ENCODE data around the gene GRAMD1B. TPM values are rescaled to one million over a fixed set of nuclear protein-coding genes. Genes with fewer than 3 reads are reported as not detected.
A peak's percentile ranks its signal among the peaks of the same experiment; 100 is the strongest.

The GRAMD1B gene
- total RNA-seq, 3 donors from 2014 or later: 3.2 to 4.4 (median 4.1) TPM

- Histone ChIP-seq H3K4me3 (no peak overlapping the region), H3K4me1 (ENCODE audit: low read depth) (peaks cover 23% of the 10 kb centered on the region), H3K36me3 (ENCODE audit: low read depth) (no peaks in the 10 kb centered on the region), H3K9me3 (no peaks in the 10 kb centered on the region)
- TF ChIP-seq CTCF (IDR thresholded peaks at IDR 0.05): peak; percentile 42
- intact Hi-C loops (cut with DNase I, micrococcal nuclease): loop anchor here in 1 of 2 donors (2.0 kb wide), 1 partner anchor 71 kb away; no protein-coding TSS in a partner anchor
- peak; percentile 93 for ATAC-seq
- peak in 2 of 3 donors; percentile 63 to 93 for DNase-seq
Measured at GRCh38 chr11:123407130-123407995, 22.7 kb upstream of the GRAMD1B start.

DNA sequence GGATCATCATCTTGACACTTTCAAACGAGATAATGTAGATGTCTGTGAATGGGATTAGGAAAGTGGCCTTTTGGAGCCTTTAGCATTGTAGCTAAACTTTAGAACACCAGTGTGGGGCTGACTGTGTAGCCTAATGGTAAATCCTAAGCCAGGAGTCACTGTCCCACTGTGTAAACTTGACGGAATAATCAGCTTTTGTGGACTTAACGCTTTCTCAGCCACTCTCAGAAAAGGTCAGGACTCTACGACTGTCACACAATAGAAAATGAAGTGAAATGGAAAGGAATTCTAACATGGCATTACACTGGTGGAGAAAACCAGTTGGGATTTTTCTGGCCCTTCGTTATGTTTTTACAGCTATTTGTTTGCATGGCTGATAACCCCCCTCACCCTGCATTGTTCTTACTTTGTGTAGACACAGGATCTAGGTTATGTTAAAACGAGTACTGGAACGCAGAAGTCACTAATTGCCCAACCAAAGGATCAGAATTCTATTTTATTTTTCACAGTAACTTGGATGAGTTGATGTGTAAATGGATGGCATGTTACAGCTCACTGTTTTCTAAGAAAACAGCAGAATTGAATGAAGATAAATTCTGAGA, 22.0 kb upstream of the GRAMD1B start:
- DNase-seq (no peak), ATAC-seq (no peak)
- intact Hi-C loops (cut with DNase I, micrococcal nuclease): loop anchor here in 1 of 2 donors (2.0 kb wide), 1 partner anchor 71 kb away; no protein-coding TSS in a partner anchor
- Histone ChIP-seq H3K36me3 (ENCODE audit: low read depth) (no peaks in the 10 kb centered on the region), H3K4me3 (no peak overlapping the region), H3K9me3 (no peaks in the 10 kb centered on the region), H3K4me1 (ENCODE audit: low read depth) (peaks cover 23% of the 10 kb centered on the region)
- TF ChIP-seq CTCF (IDR thresholded peaks at IDR 0.05): no peak

DNA sequence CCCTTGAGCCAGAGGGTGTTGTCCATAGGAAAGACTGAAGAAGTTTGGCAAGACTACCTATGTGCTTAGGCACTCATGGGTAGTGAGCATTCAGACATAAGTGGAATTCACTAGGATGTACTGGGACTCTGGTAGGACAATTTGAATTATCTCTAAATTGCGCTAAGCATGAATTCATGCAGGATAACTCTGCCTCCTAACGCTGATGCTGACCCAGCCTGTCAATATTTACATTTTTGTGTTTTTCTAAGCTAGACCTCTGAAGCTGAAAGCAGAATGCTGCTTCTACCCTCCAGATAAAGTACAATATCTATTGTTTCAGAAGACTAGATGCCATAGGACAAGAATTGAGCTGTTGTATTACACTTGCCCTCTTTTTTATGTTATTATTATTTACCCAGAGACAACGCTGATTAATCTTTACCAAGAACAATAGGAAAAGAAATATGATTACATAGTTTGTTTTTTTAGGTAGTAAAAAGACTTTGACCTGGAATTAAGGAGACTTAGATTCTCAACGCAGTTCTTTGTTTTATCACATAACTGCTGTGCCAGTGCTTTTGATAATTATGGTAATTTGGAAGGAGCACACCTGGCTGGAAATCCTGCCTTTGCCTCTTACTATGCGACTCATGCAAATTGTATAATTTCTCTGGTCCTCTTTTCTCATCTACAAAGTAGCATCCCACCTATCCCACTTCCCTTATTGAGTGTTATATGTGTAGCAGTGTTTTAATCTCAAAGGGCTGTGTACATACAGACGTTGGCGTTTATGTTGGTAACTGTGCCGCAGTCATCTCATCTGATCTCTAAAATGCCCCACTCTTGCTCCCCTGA, 21.2 kb upstream of the GRAMD1B start:
- H3K4me1 ChIP-seq (ENCODE audit: low read depth): peaks cover 23% of the 10 kb centered on the region
- no peaks in the 10 kb centered on the region for H3K9me3 ChIP-seq
- H3K36me3 ChIP-seq (ENCODE audit: low read depth): no peaks in the 10 kb centered on the region
- no peak for TF ChIP-seq CTCF (IDR thresholded peaks at IDR 0.05)
- no peak overlapping the region for H3K4me3 ChIP-seq
- DNase-seq: no peak
- peak; percentile 30 for ATAC-seq
- intact Hi-C loops (cut with DNase I, micrococcal nuclease): no loop called here

DNA sequence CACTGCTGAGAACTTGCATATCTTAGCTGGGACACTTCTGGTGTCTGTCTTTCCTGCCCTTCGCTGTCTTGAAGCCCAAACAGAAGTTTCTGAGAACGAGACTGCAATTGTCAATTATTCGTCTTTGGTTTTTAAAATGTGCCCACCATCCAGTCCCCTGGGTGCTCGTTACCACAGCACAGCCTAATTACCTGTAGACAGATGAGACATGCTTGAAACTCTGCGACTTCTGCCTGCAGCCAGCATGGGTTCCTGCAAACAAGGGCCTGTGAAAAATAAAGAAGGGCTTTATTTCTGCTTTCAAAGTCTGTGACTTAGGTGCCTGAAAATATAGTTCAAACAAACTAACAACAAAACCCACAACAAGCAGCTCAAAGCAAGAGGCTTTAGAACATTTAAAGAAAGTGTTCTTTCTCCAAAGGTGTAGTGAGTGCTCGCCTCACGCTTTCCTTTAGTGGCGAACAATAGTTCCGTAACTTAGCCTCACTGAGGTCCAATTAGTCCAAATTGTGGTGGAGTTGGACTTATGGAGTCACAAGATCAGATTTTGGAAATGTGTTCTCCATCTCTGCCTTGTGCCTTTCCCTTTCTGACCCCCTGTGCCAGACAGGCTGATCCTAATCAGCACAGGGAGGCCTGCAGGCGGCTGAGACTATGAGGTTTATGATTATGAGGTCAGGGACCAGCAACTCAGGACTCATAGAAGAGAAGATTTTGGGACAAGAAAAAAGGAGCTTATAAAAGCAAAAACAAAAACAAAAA, 20.4 kb upstream of the GRAMD1B start:
- ATAC-seq: no peak
- intact Hi-C loops (cut with DNase I, micrococcal nuclease): no loop called here
- Histone ChIP-seq H3K36me3 (ENCODE audit: low read depth) (no peaks in the 10 kb centered on the region), H3K4me1 (ENCODE audit: low read depth) (peaks cover 23% of the 10 kb centered on the region), H3K4me3 (no peak overlapping the region), H3K9me3 (no peaks in the 10 kb centered on the region)
- no peak for TF ChIP-seq CTCF (IDR thresholded peaks at IDR 0.05)
- no peak for DNase-seq

- intact Hi-C loops (cut with DNase I, micrococcal nuclease): no loop called here
- TF ChIP-seq CTCF (IDR thresholded peaks at IDR 0.05): no peak
- DNase-seq: no peak
Measured at GRCh38 chr11:123410218-123410549, 19.9 kb upstream of the GRAMD1B start.

More at GRCh38 chr11:123410218-123410549, 19.9 kb upstream of the GRAMD1B start:
- ATAC-seq: no peak
- Histone ChIP-seq H3K9me3 (no peaks in the 10 kb centered on the region), H3K4me1 (ENCODE audit: low read depth) (peaks cover 23% of the 10 kb centered on the region), H3K36me3 (ENCODE audit: low read depth) (no peaks in the 10 kb centered on the region), H3K4me3 (no peak overlapping the region)

Measured in mucosa of descending colon (tissue), 3 donors.